Measurements from ENCODE around the gene EMILIN3. TPM values are rescaled to one million over a fixed set of nuclear protein-coding genes. Genes with fewer than 3 reads are reported as not detected.

The EMILIN3 gene
- total RNA-seq, 4 donors from 2014 or later, result not detected

DNA sequence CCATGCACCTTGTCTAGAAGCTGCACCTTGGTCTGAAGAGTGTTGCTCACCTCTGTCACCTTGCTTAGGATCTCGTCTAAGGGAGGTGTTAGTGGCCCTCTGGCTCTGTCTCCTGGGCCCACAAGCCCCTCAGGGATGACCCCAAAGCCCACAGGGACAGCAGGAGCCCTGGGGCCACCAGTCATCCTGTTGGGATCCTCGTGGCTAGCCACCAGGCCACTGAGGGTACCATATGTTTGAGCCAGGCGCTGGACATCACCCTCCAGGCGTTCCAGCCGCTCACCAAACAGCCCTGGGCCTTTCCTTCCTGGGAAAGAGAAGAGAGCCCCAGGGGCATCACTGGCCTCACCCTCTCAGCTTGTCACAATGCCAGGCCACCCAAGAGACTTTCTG, 3.9 kb downstream of the EMILIN3 start:
- TF ChIP-seq, protein P1, sequence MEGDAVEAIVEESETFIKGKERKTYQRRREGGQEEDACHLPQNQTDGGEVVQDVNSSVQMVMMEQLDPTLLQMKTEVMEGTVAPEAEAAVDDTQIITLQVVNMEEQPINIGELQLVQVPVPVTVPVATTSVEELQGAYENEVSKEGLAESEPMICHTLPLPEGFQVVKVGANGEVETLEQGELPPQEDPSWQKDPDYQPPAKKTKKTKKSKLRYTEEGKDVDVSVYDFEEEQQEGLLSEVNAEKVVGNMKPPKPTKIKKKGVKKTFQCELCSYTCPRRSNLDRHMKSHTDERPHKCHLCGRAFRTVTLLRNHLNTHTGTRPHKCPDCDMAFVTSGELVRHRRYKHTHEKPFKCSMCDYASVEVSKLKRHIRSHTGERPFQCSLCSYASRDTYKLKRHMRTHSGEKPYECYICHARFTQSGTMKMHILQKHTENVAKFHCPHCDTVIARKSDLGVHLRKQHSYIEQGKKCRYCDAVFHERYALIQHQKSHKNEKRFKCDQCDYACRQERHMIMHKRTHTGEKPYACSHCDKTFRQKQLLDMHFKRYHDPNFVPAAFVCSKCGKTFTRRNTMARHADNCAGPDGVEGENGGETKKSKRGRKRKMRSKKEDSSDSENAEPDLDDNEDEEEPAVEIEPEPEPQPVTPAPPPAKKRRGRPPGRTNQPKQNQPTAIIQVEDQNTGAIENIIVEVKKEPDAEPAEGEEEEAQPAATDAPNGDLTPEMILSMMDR (IDR thresholded peaks at IDR 0.05; ENCODE audit: low read depth), result no peak

DNA sequence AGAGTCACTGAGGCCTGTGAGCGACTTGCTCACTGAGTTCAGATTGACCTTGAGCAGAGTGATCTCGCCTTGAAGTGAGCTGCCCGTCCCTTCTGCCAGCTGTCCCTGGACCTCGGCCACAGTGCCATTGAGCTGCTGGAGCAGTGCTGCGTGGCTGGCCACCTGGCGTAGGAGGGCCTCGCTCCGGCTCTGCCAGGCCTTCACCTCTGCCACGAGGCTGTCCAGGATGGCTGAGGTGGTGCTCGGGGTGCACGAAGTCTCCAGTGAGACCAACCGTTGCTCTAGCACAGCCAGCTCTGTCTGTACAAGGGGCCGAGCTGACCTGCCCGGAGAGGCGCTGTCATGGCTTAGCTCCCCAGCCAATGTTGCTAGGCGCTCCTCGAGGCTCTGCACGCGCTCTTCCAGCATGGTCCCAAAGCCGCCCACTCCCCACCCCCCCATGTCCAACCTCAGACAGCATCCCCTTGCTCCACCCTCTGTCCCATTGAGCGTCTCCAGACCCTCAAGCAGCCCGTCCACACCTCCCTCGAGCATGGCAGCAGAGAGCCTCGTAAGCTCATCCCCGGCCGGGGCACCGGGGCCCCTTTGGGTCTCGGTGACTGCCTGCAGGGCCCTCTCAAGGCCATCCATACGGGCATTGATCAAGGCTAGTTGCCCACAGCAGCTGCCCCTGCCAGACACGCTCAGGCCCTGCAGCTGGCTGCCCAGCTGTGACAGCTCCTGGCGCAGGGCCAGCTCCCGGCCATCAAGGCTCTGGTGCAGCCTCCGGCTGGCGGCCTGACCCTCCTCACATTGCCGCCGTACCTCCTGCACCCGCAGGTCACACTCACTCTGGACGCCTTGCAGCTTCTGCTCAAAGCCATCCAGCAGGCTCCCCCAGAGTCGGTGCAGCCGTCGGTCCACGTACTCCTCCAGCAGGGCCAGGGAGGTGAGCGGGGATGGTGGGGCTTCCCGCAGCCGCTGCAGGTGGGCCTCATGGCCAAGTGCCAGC, 4.6 kb downstream of the EMILIN3 start:
- TF ChIP-seq, protein P1 (IDR thresholded peaks at IDR 0.05; ENCODE audit: low read depth), result no peak

DNA sequence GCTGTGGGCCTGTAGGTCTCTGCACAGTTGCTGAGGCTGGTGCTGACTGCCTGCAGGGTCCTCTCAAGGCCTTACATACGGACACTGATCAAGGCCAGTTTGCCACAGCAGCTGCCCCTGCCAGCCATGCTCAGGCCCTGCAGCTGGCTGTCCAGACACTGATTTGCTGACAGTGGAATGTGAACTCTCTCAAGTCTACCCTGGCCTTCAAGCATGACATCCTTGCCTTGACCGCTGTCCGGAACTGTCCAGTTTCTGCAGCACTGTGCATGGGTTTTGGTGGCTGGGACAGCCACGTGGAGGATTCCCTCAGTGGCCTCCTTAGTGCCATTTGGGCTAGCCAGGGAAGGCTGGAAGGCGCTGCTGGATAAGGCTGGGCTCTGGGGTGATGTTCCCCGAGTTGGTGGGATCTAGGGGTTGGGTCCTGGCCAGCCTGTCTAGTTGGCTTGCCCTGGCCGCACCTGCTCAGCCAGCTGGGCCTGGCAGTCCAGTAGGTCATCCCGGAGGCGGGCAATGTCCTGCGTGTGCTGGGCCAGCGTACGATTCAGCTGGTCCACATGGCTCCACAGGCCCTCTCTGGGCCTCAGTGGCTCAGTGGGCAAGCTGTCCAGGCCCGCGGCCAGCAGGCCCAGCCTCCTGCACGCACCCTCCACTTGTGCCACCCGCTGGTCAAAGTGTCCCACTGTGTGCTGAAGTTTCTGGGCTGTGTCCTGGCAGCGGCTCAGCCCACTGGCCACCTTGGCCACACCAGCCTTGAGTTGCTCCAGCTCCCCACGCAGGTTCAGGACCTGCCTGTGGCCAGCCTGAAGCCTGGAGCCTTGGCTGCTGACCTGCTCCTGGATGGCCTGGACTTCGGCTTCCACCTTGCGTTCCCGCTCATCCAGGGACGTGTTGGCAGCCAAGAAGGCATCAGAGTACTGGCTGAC, 5.5 kb downstream of the EMILIN3 start:
- TF ChIP-seq, protein P1 (IDR thresholded peaks at IDR 0.05; ENCODE audit: low read depth), result no peak

DNA sequence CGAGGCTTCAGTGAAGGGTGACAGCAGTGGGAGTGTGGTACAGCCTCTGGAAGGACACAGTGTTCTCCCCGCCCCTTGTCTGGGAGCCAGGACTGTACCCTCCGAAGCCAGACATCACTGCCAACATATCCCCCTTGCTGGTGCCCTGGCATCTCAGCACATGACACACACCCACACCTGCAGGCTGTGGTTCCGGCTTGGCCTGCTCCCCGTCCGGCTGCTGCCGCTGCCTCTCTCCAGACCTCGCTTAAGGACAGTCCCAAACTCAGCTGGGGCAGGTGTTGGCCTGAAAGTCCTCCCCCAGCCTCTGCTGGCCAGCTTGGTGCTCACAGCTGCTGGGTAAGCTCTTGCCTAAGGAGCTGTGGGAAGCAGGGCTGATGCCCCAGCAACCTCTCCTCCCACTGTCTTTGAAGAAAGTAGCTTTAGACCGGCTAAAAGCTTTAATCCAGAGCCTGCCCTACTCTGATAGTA, 7.0 kb downstream of the EMILIN3 start:
- TF ChIP-seq, protein P1 (IDR thresholded peaks at IDR 0.05; ENCODE audit: low read depth), result no peak

DNA sequence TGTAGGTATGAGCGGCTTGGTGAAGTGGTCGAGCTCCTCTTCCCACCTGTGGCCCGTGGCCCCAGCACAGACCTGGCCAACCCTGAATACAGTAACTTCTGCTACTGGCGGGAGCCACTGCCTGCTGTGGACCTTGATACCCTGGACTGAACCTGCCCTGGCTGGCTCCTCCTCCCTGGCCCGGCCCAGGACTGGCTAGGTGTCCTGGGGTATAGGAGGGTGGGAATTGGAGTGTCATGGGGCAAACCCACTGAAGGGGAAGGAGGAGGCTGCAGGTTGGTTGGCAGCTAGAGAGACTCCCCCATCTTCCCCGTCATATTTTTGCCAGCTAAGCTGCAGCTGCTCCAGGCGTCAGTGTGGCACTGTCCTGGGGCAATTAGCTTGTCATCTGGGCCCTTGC, 7.9 kb downstream of the EMILIN3 start:
- TF ChIP-seq, protein P1 (IDR thresholded peaks at IDR 0.05; ENCODE audit: low read depth), result no peak

DNA sequence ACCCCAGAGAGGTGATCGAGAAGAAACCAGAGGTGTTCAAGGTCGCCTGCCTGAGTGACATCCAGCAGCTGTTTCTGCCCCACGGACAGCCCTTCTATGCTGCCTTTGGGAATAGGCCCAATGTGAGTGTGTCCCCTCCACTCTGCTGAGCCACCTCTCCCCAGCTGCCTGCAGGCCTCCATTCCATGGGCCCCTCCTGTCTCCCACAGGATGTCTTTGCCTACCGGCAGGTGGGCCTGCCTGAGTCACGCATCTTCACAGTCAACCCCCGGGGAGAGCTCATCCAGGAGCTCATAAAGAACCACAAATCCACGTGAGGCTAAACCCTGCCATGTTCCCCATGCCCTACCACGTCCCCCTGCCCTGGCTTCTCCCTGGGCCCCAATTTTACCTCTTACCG, 8.4 kb downstream of the EMILIN3 start:
- TF ChIP-seq, protein P1 (IDR thresholded peaks at IDR 0.05; ENCODE audit: low read depth), result no peak

All from subcutaneous adipose tissue (tissue), 4 donors.